MCF 10A (cell line): ENCODE data around the gene INSIG1. TPM values are rescaled to one million over a fixed set of nuclear protein-coding genes. Genes with fewer than 3 reads are reported as not detected.

ENCODE experiments used
- BruUV-seq: library from RNA; stranded (reverse); fragments of 400-500 nt; replicated peaks from 2 replicates; lab custom pipeline; 2021; lab: Mats Ljungman, UMichigan
- CTCF ChIA-PET: fragments of 300-600 bp; sonication (Branson Sonifier 250); formaldehyde crosslinking; extraction: SDS; loops from one replicate; lab custom pipeline; 2021; ENCODE audit warnings: antibody characterized with exemption, inconsistent platforms; lab: Yijun Ruan, JAX
- POLR2A ChIA-PET: fragments of 300-600, 350-650 bp; sonication (Branson Sonifier 250); formaldehyde crosslinking; extraction: SDS; loops from one replicate; lab custom pipeline; 2020; ENCODE audit warnings: antibody characterized with exemption, inconsistent platforms; lab: Yijun Ruan, JAX
- DNase-seq: peaks from one replicate; pipeline ENCODE4 v3.0.0-alpha.2; 2018; ENCODE audit not compliant: unreplicated experiment
- H3K27ac Mint-ChIP-seq: one replicate; pipeline ENCODE4 v1.8.0; 2022; ENCODE audit warnings: mild to moderate bottlenecking, low read depth, mixed read lengths; ENCODE audit not compliant: unreplicated experiment
- H3K27me3 Mint-ChIP-seq: one replicate; pipeline ENCODE4 v1.8.0; 2022; ENCODE audit warnings: mixed read lengths; ENCODE audit not compliant: insufficient read depth, unreplicated experiment
- H3K36me3 Mint-ChIP-seq: one replicate; pipeline ENCODE4 v1.8.0; 2022; ENCODE audit warnings: mild to moderate bottlenecking, moderate library complexity, mixed read lengths; ENCODE audit not compliant: insufficient read depth, unreplicated experiment
- H3K4me1 Mint-ChIP-seq: one replicate; pipeline ENCODE4 v1.8.0; 2022; ENCODE audit warnings: mixed read lengths; ENCODE audit not compliant: insufficient read depth, unreplicated experiment
- H3K4me3 Mint-ChIP-seq: one replicate; pipeline ENCODE4 v1.8.0; 2022; ENCODE audit warnings: mild to moderate bottlenecking, moderate library complexity, mixed read lengths; ENCODE audit not compliant: unreplicated experiment
- H3K9me3 Mint-ChIP-seq: one replicate; pipeline ENCODE4 v1.8.0; 2022; ENCODE audit warnings: mixed read lengths; ENCODE audit not compliant: unreplicated experiment
- intact Hi-C: fragments of 100-400 bp; cut with micrococcal nuclease; formaldehyde crosslinking; loops from 2 replicates; pipeline ENCODE4 v1.14.1; 2022
- total RNA-seq: library from RNA; stranded (reverse); gene quantifications from 2 replicates; pipeline ENCODE4 v1.2.3, GENCODE V29; 2022
- TF ChIP-seq, protein P1 (sequence below): fragments of 200-600 bp; IDR thresholded peaks from one replicate; pipeline ENCODE4 v1.8.0; 2022; ENCODE audit warnings: antibody characterized with exemption, mild to moderate bottlenecking; ENCODE audit not compliant: unreplicated experiment

Gene INSIG1
- total RNA-seq, 1 experiment from 2014 or later, result 11.2 TPM

DNA sequence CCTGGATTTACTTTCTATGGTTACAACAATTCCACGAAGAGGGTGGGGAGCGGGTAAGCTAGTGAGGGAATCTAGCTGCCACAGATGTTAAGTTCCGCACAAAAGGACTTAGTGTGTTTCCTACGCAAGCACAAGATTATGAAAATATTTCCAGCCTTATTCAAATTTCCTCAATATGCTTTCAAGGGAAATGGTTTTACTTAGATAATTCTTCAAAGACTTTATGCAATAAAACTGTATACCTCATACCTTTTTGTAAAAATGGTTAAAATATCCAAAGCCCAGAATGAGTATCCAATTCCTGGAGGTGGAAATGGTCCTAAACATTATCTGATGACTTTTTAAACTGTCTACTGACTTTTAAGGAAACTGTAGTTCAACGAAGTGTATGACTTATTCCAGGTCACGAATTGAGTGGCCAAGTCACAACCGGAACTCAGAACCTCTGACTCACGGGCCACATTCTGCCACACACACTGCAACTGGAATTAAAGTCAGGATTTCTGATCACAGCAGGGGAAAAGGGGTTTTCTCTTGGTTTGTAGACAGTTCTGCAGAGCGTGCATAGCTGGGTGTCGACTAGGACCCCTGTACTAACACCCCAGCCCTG, 20.2 kb upstream of the INSIG1 start:
- no peak for DNase-seq
- intact Hi-C loops, result no loop called here
- Mint-ChIP-seq H3K9me3 (no peaks in the 10 kb centered on the region), H3K27me3 (peaks cover 16% of the 10 kb centered on the region), H3K4me3 (no peak overlapping the region), H3K36me3 (no peaks in the 10 kb centered on the region), H3K27ac (no peak overlapping the region), H3K4me1 (peaks cover 10% of the 10 kb centered on the region)
- CTCF ChIA-PET, result no interaction called here
- no TSS peak for BruUV-seq
- TF ChIP-seq, protein P1, sequence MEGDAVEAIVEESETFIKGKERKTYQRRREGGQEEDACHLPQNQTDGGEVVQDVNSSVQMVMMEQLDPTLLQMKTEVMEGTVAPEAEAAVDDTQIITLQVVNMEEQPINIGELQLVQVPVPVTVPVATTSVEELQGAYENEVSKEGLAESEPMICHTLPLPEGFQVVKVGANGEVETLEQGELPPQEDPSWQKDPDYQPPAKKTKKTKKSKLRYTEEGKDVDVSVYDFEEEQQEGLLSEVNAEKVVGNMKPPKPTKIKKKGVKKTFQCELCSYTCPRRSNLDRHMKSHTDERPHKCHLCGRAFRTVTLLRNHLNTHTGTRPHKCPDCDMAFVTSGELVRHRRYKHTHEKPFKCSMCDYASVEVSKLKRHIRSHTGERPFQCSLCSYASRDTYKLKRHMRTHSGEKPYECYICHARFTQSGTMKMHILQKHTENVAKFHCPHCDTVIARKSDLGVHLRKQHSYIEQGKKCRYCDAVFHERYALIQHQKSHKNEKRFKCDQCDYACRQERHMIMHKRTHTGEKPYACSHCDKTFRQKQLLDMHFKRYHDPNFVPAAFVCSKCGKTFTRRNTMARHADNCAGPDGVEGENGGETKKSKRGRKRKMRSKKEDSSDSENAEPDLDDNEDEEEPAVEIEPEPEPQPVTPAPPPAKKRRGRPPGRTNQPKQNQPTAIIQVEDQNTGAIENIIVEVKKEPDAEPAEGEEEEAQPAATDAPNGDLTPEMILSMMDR, result no peak
- POLR2A ChIA-PET, result interaction anchor here (0.8 to 1.0 kb wide), 2 partner anchors 15 to 34 kb away, joined by 3 to 4 read pairs; no protein-coding TSS in a partner anchor

DNA sequence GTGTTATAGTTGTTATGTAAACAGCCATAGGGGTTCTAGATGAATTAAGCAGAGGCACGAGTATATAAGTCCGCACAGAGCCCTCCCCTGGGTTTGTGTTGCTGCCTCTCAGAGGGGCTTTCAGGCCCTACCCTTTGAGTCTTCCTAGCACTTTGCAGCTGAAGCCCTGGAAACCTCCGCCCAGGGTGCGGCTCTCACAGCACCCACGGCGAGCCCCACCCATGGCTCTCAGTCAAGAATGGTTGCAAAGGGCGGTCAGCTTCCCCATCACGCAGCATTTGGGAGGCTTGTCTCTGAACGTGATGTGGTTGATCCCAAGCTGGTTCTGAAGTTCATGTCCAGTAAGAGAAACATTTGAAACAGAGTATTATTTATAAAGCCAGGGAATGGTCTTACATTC, 18.8 kb upstream of the INSIG1 start:
- ChIA-PET CTCF (no interaction called here), POLR2A (no interaction called here)
- Mint-ChIP-seq H3K4me3 (no peak overlapping the region), H3K36me3 (no peaks in the 10 kb centered on the region), H3K27me3 (peaks cover 16% of the 10 kb centered on the region), H3K9me3 (no peaks in the 10 kb centered on the region), H3K4me1 (peaks cover 10% of the 10 kb centered on the region), H3K27ac (no peak overlapping the region)
- no TSS peak for BruUV-seq
- DNase-seq, result no peak
- intact Hi-C loops, result no loop called here
- TF ChIP-seq, protein P1, result no peak

DNA sequence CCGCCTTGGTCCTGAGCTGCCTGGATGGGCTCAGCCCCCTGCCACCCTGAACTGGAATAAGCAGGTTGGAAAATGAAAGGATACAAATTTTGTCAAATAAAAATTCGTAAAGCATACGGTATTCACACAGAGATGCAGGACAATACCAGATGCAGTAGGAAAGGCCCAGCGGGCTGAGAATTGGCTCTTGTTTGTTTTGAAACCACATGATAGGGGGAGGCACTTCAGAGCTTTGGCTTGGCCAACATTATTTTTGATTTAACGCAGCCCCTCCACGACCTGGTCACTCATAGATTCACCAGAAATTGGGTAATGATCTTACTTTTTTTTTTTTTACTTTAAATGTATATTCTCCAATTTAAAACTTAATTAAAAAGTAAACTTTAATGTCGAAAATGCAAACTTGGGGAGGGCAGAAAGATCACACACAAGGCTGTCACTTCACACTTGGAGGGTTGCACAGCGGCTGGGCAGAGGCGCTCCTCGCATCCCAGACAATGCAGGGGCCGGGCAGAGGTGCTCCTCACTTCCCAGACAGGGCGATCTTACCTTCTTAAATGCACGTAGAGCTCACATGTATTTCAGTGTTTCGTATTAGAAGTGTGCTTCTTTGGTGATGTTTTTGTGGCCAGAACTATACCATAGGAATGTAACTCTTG, 17.8 kb upstream of the INSIG1 start:
- Mint-ChIP-seq H3K4me1 (peaks cover 10% of the 10 kb centered on the region), H3K4me3 (no peak overlapping the region), H3K27ac (no peak overlapping the region), H3K27me3 (peaks cover 23% of the 10 kb centered on the region), H3K36me3 (no peaks in the 10 kb centered on the region), H3K9me3 (no peaks in the 10 kb centered on the region)
- ChIA-PET CTCF (interaction anchor here (0.6 kb wide), 1 partner anchor 1020 kb away, joined by 3 read pairs; no protein-coding TSS in a partner anchor), POLR2A (no interaction called here)
- TF ChIP-seq, protein P1, result no peak
- no peak for DNase-seq
- intact Hi-C loops, result no loop called here
- no TSS peak for BruUV-seq

DNA sequence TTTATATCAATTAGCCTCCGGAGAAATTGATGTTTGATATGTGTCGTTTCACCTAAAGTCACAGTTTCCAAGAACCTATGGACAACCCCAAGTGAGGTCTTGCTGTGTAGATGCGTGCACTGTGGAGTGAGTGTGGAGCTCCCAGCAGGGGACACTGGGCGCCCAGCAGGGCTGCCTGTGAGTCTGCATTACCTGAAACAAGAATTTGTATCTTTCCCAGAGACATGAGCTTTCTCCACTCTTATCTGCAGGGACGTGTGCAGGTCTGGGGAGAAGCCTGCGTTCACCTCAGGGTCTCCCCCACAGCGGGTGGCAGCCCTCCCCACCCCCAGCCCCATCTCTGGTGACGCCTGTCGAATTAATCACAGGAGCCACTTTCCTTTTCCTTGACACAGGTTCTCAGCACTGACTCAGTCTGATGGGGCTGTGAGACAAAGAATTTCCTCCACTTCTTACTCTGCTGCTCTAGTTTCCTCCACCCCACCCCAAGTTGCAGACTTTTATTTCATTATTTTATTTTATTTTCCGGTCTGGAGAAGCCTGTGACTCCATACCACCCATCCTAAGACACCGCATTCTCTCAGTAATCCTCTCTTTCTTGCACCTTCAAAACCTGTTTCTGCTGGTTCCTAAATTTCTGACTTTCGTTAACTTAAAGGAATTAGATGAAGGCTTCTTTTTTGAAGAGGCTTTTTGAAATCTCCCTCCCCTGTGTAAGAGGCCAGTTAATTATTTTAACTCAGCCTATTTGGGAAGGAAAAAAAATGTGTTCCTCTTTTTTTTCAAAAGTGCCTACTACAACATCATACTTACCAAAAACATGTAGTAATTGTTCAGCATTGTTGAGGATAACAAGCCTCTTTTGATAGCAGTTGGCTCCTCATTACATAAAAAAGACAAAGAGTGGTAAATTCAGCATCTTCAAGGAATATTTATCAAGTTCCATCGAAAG, 17.0 kb upstream of the INSIG1 start:
- H3K4me3 Mint-ChIP-seq, result no peak overlapping the region
- H3K27me3 Mint-ChIP-seq, result peaks cover 31% of the 10 kb centered on the region
- no peak overlapping the region for H3K27ac Mint-ChIP-seq
- TF ChIP-seq, protein P1, result no peak
- no peaks in the 10 kb centered on the region for H3K9me3 Mint-ChIP-seq
- DNase-seq, result no peak
- intact Hi-C loops, result no loop called here
- BruUV-seq, result no TSS peak
- H3K36me3 Mint-ChIP-seq, result no peaks in the 10 kb centered on the region
- CTCF ChIA-PET, result interaction anchor here (0.6 kb wide), 1 partner anchor 319 kb away, joined by 3 read pairs; no protein-coding TSS in a partner anchor
- peaks cover 10% of the 10 kb centered on the region for H3K4me1 Mint-ChIP-seq
- POLR2A ChIA-PET, result interaction anchor here (0.7 kb wide), 1 partner anchor 279 kb away, joined by 4 read pairs; no protein-coding TSS in a partner anchor
